GM19193 (cell line): Measurements from ENCODE around the gene SLC24A1.

Experiments used
- POLR2A ChIP-seq: IDR thresholded peaks from 4 replicates; pipeline ENCODE4 v1.6.1; 2011; ENCODE audit not compliant: insufficient read depth, insufficient read length; ENCODE audit errors: extremely low read depth

SLC24A1 gene

DNA sequence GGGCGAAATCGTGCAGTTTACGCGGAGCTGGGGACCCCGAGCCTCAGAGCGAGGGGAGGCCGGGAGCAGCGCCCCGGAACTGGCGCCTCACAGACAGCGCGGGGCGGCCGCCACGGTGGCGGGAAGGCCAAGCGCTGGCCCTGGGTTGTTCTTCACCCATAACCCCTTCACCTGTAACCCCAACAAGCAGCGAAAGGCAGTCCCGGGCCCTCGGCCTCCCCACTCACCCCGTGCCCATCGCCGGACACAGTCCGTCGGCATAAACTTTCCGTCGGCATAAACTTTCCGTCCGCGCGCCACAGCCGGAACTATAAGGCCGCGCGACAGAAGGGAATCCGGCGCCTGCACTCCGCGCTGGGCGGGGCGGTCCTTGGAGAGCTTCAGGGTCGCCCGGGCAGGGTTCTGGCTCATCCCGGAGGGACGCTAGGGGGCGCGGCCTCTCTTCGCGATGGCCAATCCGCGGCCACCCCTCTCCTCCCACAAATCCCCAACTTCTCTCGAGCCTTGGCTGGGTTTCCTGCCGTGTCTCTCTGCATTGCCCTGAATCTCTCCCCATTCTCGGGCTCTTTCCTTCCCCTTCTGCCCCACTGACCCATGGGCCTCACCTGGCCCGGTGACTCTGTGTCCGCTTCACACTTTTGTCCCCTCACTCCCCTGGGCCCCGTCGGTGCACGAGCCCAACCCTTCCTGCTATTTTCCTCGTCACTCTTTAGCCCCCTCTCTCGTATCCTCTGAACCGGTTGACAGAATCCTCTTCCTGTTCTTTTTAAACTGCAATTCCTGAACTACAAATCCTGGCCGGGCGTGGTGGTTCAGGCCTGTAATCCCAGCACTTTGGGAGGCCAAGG lies 10.6 kb upstream of the SLC24A1 start, which contains the start of gene INTS14:
INTS14 (minus strand) TSS at position 261 of the 848 bp plus-strand sequence. CDS start 3,751 bp downstream, outside the sequence.
- peak; percentile 91 for TF ChIP-seq POLR2A

GRCh38 chr15:65611888-65612615 lies 9.7 kb upstream of the SLC24A1 start:
- TF ChIP-seq POLR2A: no peak

DNA sequence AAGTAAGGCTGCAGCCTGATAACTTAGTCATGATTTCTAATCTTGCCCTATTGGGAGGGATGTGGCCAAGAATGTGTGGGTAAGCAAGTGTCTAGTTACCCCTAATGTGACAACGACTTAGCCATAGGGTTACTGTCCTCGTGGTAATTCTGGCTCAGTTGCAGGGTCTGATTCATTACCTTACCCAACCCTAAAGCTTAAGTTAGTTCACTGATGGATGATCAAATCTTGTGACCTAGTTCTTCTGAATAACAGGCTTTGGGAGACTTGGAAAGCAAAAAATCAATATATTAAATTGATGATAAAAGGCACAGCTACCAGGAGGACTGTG lies 9.2 kb upstream of the SLC24A1 start:
- no peak for TF ChIP-seq POLR2A

- TF ChIP-seq POLR2A: no peak
These were observed 8.6 kb upstream of the SLC24A1 start for GRCh38 chr15:65612949-65613744.

GRCh38 chr15:65618560-65619109 lies 3.1 kb upstream of the SLC24A1 start:
- no peak for TF ChIP-seq POLR2A

DNA sequence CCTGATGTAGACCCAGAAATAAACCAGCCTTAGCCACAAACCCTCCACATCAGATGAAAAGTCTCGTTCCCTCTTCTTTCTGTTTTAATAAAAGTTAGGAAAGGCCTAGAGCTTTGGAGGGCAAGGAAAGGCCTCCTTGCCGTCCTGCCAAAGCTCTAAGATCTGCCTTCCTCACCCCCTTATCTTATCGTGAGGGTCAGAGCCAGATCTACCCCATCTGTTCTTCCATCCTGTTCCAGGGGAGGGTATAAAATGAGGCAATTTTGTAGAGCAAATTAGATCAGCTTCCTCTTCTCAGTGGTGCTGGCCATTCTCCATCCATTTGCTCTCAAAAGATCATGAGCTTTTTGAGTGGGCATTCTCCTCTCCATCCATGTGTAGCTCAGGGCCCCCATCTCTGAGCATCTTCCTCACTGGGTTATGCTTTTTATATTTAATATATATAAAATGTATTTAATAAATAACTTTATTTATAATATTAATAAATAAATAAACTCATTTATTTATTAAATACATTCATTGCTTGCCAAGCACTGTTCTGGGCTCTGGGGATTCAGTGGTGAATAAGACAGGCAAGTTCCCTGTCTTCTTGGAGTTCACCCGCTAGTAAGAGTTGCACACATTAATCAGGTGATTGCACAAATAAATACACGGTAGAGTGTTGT lies 2.0 kb upstream of the SLC24A1 start:
- TF ChIP-seq POLR2A: no peak

GRCh38 chr15:65620833-65621232 lies 905 bp upstream of the SLC24A1 start:
- no peak for TF ChIP-seq POLR2A

- TF ChIP-seq POLR2A: no peak
These were observed 1.4 kb downstream of the SLC24A1 start for GRCh38 chr15:65623103-65623502.

GRCh38 chr15:65626856-65627255 lies 5.1 kb downstream of the SLC24A1 start:
- TF ChIP-seq POLR2A: no peak

DNA sequence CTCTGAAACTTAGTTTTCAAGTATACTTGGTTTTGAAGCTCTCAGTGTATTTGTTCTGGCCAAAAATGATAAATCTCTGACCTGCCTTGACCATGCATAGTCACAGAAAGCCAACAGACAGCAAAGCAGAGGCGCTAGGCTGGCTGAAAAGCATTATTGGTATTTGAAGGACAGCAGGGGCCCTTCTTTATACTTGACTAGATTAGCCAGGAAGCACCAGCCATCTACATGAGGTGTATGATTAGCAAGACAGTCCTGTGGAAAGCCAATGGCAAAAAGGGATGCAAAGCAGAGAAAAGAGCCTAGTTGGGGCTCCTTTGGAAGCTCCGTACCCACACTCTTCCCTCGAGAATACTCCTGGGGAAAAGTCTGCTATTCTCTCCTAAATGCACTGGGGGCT lies 7.8 kb downstream of the SLC24A1 start:
- no peak for TF ChIP-seq POLR2A

GRCh38 chr15:65630760-65631159 lies 9.0 kb downstream of the SLC24A1 start:
- no peak for TF ChIP-seq POLR2A

DNA sequence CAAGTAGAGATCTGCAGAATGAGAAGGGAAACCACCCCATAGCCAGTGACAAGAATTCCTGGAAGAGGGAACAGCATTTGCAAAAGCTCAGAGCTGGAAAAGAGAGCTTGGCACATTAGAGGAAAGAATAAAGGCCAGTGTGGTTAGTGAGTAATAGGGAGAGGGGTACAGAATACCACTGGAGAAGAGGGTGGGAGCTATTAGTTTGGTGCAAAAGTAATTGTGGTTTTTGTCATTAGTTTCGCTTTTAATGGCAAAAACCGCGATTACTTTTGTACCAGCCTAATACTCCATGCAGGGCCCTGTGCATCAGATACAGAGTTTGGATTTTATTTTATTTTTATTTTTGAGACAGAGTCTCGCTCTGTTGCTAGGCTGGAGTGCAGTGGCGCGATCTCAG lies 9.8 kb downstream of the SLC24A1 start:
- no peak for TF ChIP-seq POLR2A

- no peak for TF ChIP-seq POLR2A
These were observed 11.1 kb downstream of the SLC24A1 start for GRCh38 chr15:65632780-65633375.

GRCh38 chr15:65633752-65634151 lies 12.0 kb downstream of the SLC24A1 start:
- no peak for TF ChIP-seq POLR2A
